GDM1 (cell line): ENCODE measurements around the gene EGLN2.
"Not testable (repeated sequence)": the region's sequence is repeated elsewhere in the genome, so short reads cannot be mapped to it uniquely, and the experiment has no call there.

Experiments
- DNase-seq: peaks from one replicate; lab custom pipeline; 2025; lab: John Stamatoyannopoulos, UW

EGLN2 gene

GRCh38 chr19:40802300-40803169 is 3.5 kb downstream of the EGLN2 start:
- no peak for DNase-seq

- DNase-seq, result no peak
Measured at GRCh38 chr19:40803170-40803856, 4.3 kb downstream of the EGLN2 start.

DNA sequence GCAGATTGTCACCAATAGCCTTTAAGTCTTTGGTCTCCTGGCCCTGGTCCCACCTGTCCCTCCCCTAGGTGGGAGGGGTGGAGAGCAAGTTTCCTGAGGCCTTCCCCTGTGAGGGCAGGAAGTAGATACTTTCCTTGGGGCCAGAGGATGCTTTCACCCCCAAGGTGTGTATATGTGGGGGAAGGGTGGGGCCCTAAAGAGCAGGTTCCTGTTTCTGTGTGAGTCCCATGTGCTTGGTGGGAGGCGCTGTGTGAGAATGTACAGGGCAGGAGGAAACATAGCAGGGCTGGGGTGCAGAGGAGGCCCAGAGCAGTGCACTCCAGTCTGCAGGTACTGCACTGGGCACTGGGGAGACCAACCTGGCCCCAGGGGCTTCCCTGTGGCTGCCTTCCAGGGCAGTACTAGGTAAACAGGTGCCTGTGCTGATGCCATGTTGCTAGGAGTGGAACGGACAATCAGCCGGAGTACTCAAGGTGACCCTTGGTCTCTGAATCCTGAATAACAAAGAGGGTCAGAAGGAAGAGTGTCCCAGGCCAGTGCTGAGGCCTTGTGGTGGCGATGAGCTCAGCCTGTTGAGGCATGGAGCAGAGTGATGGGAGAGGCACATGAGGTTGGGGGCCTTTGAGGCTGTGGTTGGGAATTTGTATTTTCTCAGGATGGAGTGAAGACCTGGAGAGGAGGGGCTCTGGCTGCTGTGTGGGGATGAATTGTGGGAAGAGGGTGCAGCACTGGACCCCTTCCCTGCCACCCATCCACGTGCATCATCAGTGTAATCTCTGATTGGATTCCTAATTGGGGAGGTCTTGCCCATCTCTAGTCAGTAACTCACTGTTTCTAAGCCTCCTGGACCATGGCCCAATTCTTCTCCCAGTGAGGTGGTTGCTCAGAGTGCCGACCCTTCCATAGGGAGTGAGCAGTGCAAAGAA is 5.1 kb downstream of the EGLN2 start:
- peak; percentile 35 for DNase-seq

GRCh38 chr19:40804783-40805242 is 5.8 kb downstream of the EGLN2 start:
- no peak for DNase-seq

GRCh38 chr19:40805258-40805868 is 6.4 kb downstream of the EGLN2 start:
- DNase-seq, result no peak

DNA sequence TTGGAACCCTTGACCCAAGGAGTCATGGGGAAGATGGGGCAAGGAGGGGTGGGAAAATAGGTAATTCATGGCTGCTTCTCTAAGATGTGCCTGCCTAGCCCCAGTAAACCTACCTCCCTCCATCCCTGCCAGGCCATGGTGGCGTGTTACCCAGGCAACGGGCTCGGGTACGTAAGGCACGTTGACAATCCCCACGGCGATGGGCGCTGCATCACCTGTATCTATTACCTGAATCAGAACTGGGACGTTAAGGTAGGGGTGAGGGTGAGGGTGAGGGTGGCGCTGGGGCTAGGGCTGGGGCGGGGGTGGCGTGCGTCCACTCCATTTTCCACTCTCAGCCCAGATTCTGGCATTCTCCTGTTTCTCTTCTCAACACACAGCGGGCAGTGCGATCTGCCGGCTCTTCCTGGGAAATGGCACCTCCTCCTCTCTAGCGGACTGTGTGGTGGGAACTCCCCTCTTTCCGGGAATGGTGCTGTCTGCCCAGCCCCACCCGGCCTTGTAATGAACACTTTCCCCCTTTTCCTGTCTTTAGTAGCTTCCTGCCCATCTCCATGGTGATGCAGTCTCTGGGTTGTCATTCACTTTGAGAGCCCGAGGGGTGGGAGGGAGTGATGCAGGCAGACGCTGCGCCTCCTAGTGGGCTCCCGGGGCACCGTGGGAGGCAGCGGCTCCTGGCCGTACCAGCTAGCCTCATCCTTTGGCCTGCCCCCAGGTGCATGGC is 7.6 kb downstream of the EGLN2 start:
- DNase-seq, result no peak

- no peak for DNase-seq
Measured at GRCh38 chr19:40807147-40808020, 8.4 kb downstream of the EGLN2 start.

GRCh38 chr19:40808021-40808325 is 9.0 kb downstream of the EGLN2 start:
- DNase-seq, result no peak

- no peak for DNase-seq
Measured at GRCh38 chr19:40808497-40808896, 9.5 kb downstream of the EGLN2 start.

DNA sequence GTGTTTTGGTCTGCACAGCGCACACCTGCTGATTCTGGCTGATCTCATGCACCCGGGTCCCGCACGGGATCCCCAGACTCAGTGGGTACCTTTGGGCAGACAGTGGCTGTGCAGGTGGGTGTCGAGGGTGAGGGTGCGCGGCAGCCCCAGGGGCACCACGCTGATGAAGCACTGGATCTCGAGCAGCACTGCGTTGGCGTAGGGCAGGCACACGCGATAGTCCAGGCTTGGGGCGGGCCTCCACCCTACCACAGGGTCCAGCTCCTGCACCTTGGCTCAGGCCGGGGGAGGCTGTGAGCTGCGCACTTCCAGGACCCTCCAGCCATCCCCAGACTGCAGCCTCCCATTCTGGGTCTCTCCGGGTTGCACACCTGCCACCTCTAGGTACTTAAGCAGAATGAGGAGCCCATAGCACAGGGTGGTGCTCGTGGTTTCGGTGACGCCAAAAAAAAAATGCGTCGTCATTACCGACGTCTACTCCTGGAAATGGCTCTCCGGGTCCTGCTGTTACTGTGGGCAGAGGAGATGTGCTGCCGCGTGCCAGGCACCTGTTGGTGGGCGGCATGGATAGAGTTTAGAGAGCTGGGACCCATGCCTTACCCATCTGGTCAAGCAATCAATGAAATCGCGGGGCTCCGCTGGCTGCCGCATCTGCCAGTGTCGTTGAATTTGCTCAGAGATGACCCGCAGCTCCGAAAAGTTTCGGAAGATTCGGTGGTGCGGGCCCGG is 10.5 kb downstream of the EGLN2 start:
- DNase-seq, result no peak

GRCh38 chr19:40810160-40810559 is 11.2 kb downstream of the EGLN2 start:
- DNase-seq, result no peak

- peak; percentile 36 for DNase-seq
Measured at GRCh38 chr19:40810649-40811408, 11.8 kb downstream of the EGLN2 start.

- no peak for DNase-seq
Measured at GRCh38 chr19:40811478-40812341, 12.7 kb downstream of the EGLN2 start.

DNA sequence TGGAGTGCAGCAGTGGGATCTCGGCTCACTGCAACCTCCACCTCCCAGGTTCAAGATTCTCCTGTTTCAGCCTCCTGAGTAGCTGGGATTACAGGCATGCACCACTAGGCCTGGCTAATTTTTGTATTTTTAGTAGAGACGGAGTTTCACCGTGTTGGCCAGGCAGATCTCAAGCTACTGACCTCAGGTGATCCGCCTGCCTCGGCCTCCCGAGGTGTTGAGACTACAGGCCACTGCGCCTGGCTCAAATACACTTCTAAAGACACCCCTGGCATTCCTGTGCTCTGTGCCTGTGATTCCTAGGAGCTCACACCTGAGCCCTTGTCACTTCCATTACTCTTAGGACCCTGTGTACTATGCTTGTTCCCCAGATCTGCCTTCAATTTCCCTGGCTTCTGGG is 13.6 kb downstream of the EGLN2 start:
- not testable (repeated sequence) for DNase-seq

- no peak for DNase-seq
Measured at GRCh38 chr19:40813182-40813581, 14.2 kb downstream of the EGLN2 start.

GRCh38 chr19:40815223-40815622 is 16.2 kb downstream of the EGLN2 start:
- DNase-seq, result no peak

GRCh38 chr19:40818480-40819399 is 19.7 kb downstream of the EGLN2 start:
- not testable (repeated sequence) for DNase-seq
